Measurements from ENCODE around the gene TNIK.

- TF ChIP-seq CTCF (IDR thresholded peaks at IDR 0.05) = no peak
- TF ChIP-seq POLR2A (IDR thresholded peaks at IDR 0.05; ENCODE audit: low read depth) = no peak
- no peak for TF ChIP-seq POLR2AphosphoS5 (IDR thresholded peaks at IDR 0.05)
Measured at GRCh38 chr3:171417137-171417536, 43.1 kb downstream of the TNIK start.

Data from esophagus muscularis mucosa (tissue), 3 donors.